Endometrial microvascular endothelial cells (primary cell): ENCODE data around the gene PCSK4. TPM values are rescaled to one million over a fixed set of nuclear protein-coding genes. Genes with fewer than 3 reads are reported as not detected.

Experiments used
- in situ Hi-C: cut with HindIII; loops from 2 replicates; pipeline ENCODE4 v1.10.0; 2017; ENCODE audit warnings: low sequenced_read_pairs, low pct_unique_long_range_greater_than_20kb; ENCODE audit errors: inconsistent ontology term
- total RNA-seq: library from RNA; depleted of rRNA; stranded (reverse); fragments of >200 nt; gene quantifications from one replicate; pipeline ENCODE4 v1.2.3, GENCODE V29; 2015; ENCODE audit errors: inconsistent ontology term

PCSK4 gene
- total RNA-seq, 1 donor from 2014 or later, result not detected

DNA sequence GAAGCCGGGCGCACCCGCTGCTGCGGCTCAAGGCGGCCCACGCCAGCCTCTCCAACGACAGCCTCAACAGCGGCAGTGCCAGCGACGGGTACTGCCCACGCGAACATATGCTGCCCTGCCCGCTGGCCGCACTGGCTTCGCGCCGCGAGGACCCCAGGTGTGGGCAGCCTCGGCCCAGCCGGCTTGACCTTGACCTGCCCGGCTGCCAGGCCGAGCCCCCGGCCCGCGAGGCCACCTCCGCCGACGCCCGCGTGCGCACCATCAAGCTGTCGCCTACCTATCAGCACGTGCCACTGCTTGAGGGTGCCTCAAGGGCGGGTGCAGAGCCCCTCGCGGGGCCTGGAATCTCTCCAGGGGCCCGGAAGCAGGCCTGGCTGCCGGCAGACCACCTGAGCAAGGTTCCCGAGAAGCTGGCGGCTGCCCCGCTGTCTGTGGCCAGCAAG is 24.1 kb downstream of the PCSK4 start:
- in situ Hi-C loops, result no loop called here

GRCh38 chr19:1465191-1466016 is 24.7 kb downstream of the PCSK4 start:
- in situ Hi-C loops, result no loop called here

DNA sequence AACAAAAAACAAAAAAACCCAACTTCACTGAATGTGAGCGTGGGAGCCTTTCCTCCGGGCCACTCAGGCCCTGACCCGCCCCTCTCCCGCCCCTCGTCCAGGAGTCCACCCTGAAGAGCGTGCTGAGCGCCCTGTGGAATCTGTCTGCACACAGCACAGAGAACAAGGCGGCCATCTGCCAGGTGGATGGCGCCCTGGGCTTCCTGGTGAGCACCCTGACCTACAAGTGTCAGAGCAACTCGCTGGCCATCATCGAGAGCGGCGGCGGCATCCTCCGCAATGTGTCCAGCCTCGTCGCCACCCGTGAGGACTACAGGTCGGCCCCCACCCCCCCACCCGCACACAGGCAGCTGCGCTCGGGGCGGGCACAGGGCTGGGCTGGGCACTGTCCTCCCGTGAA is 28.3 kb downstream of the PCSK4 start:
- in situ Hi-C loops, result no loop called here

- in situ Hi-C loops, result no loop called here
Observed at GRCh38 chr19:1460033-1460995, 29.8 kb downstream of the PCSK4 start.

DNA sequence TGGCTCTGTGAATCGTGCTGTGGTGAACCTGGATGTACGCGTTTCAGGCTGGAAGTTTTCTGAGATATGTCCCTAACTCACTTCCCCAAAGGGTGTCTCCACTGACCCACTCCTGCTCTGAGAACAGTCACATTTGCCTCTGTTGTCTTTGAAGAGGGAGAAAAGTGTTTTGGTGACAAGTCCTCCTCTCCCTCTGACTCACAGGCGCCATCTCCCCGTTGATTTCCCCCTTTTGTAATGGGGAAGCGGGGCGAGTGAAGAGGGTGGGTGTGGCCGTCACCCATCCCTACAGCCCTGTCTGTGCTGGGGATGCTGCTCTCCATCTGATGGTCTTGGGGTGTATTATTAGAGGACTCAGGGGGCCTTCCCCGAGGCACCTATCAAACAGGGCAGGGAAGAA is 30.7 kb downstream of the PCSK4 start:
- in situ Hi-C loops, result no loop called here

GRCh38 chr19:1457892-1458291 is 32.3 kb downstream of the PCSK4 start:
- in situ Hi-C loops, result no loop called here

- in situ Hi-C loops, result no loop called here
Observed at GRCh38 chr19:1457031-1457739, 33.0 kb downstream of the PCSK4 start.

GRCh38 chr19:1456121-1456900 is 33.8 kb downstream of the PCSK4 start:
- in situ Hi-C loops, result no loop called here

DNA sequence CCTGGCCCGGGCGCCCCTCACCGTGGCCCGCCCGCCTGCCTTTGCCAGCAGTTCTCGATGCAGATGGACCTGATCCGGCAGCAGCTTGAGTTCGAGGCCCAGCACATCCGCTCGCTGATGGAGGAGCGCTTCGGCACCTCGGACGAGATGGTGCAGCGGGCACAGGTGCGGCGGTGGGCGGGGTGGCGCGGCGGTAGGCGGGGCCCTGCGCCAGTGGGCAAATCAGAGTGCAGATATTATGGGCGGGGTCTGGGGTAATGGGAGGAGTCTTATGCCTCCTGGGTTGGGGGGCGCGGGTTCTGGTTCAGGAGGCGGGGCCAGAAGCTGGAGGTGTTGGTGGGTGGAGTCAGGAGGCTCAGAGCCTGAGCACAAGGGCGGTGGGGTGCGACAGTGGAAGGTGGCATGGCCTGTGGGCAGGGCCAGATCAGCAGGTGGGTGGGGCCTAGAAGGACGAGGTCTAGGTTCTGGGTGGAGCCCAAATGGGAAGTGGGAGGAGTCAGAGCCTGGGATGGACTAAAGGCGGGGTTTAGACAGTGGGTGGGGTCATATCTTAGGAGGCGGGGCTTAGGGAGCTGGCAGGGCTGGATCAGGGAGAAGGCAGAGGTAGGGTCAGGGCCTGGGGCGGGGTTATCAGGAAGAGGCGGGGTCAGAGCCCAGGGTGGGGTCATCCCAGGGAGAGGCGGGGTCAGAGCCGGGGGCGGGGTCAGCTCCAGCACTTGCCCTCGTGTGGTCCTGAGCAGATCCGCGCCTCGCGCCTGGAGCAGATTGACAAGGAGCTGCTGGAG is 34.6 kb downstream of the PCSK4 start:
- in situ Hi-C loops, result no loop called here

- in situ Hi-C loops, result no loop called here
Observed at GRCh38 chr19:1455002-1455335, 35.2 kb downstream of the PCSK4 start.

GRCh38 chr19:1453525-1454364 is 36.4 kb downstream of the PCSK4 start:
- in situ Hi-C loops, result no loop called here

DNA sequence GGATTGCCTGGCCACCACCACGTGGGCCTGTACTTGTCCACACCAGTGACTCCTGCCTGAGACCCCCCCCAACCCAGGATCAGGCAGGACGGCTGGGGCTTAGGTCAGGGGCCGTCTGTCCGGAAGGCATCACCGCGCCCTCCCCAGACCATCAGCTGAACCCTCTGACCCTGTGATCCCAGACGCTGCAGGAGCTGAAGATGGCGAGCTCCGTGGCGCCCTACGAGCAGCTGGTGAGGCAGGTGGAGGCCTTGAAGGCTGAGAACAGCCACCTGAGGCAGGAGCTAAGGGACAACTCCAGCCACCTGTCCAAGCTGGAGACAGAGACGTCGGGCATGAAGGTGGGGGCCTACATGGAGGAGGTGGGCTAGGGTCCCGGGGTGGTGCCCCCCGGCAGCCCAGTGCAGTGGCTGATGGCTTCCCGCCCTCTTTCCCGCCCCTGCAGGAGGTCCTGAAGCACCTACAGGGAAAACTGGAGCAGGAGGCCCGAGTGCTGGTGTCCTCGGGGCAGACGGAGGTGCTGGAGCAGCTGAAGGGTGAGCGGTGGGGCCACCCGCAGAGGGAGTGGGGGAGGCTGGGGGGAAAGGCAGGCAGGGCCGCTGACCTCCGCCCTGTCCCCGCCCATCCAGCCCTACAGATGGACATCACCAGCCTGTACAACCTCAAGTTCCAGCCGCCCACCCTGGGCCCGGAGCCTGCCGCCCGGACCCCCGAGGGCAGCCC is 37.2 kb downstream of the PCSK4 start:
- in situ Hi-C loops, result no loop called here

GRCh38 chr19:1451916-1452801 is 38.0 kb downstream of the PCSK4 start:
- in situ Hi-C loops, result no loop called here

DNA sequence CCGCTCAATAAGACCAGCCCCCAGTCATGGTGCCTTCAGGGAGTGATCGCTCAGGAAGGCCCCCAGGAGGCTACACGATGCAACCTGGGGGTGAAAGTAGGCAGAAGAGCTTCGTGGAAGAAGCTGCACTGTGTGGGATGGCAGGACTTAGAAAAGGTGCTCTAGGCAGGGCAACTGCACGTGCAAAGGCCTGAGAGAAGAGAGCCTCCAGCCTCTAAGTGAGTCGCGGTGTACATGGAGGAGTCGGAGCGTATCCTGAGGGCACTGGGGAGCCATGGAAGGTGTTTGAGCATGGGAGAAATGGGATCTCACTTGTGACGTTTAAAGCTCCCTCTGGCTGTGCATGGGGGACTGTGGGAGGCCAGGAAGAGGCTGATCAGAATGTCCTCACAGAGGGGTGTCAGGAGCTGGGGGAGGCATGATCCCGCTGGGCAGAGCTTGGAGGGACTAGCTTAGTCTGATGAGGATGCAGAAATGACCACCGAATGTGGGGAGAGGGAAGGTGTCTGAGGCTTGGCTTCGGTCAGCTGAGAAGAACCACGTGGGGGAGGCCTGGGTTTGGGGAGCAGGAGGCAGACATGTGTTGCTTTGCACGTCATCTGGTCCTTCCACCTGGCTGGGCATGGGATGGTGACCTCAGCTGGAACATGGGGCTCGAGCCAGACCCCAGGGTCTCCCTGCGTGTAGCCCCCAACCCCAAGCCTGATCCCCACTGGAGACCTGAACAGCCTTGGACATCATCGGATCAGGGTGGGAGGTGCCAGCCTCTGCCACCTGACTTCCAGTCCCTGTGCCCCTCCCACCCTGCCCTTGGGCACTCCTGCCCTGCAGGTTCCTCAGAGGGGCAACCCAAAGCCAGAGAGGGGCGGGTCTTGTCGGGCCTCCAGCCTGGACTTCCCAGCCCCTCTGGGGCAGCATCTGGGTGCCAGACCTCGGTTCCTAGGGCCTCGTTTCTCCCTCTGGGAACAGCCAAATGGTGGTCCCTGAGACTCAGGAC is 39.1 kb downstream of the PCSK4 start:
- in situ Hi-C loops, result no loop called here
